ENCODE results near the gene TNFAIP1. TPM values are rescaled to one million over a fixed set of nuclear protein-coding genes. Genes with fewer than 3 reads are reported as not detected.

Gene TNFAIP1
- total RNA-seq, 1 donor from 2014 or later = 59.2 TPM

DNA sequence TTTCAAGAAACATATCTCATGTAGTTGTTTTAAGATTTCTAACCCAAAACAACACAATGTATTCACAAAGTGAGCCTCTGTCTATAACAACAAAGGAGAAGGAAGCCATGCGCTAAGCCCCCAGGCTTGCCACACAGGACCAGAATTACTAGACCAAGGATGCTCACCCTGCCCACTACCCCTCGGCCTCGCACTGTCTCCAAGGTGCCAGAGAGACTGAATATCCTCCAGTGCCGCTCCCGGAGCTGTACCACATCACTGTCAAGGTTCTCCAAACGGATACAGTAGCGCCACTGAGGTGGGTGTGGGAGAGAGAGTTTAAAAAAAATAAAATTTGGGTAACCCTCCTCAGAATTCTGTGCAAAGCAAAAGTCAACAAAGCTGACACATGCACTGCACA lies 14.7 kb downstream of the TNFAIP1 start:
- DNase-seq (ENCODE audit: extremely low spot score, unreplicated experiment) = no peak
- Mint-ChIP-seq H3K27me3 (ENCODE audit: unreplicated experiment) (no peaks in the 10 kb centered on the region), H3K9me3 (ENCODE audit: unreplicated experiment) (no peaks in the 10 kb centered on the region), H3K27ac (ENCODE audit: unreplicated experiment) (no peak overlapping the region), H3K4me1 (ENCODE audit: unreplicated experiment) (peaks cover 21% of the 10 kb centered on the region), H3K36me3 (ENCODE audit: unreplicated experiment) (peaks cover 51% of the 10 kb centered on the region), H3K4me3 (ENCODE audit: unreplicated experiment) (no peak overlapping the region)
- TF ChIP-seq, protein P1, sequence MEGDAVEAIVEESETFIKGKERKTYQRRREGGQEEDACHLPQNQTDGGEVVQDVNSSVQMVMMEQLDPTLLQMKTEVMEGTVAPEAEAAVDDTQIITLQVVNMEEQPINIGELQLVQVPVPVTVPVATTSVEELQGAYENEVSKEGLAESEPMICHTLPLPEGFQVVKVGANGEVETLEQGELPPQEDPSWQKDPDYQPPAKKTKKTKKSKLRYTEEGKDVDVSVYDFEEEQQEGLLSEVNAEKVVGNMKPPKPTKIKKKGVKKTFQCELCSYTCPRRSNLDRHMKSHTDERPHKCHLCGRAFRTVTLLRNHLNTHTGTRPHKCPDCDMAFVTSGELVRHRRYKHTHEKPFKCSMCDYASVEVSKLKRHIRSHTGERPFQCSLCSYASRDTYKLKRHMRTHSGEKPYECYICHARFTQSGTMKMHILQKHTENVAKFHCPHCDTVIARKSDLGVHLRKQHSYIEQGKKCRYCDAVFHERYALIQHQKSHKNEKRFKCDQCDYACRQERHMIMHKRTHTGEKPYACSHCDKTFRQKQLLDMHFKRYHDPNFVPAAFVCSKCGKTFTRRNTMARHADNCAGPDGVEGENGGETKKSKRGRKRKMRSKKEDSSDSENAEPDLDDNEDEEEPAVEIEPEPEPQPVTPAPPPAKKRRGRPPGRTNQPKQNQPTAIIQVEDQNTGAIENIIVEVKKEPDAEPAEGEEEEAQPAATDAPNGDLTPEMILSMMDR (IDR thresholded peaks at IDR 0.05) = no peak

DNA sequence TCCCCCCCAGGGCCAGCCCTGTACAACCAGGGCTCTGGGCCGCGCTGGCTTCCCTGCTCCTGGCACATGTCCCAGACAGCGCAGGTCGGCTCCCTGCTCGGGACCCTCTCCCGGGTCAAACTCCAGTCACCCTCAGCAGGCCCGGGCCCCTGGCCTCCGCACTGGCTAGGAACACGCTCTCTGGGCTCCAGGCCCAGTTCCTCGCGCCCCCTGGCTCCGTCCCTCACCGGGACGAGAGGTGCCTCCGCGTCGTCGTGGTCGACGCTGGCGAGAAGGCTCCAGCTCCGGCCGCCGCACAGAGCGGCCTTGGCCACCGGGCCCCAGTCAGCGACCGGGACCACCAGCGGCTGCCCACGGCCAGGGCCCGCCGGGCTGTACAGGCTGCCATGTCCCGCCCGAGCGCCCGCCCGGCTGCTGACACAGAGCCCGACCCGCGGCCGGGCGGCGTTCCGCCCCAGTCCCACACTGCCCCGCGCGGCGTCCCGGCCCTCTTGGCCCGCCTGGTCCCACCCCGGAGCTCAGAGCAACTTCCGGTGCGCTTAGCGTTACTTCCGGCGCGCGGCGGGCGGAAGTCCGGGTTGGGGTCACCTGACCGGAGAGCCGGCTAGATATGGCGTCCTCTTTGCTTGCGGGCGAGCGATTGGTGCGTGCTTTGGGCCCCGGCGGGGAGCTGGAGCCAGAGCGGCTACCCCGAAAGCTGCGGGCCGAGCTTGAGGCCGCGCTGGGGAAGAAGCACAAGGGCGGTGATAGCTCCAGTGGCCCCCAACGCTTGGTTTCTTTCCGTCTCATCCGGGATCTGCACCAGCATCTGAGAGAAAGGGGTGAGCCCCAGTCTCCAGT lies 21.7 kb downstream of the TNFAIP1 start, which contains the start of gene POLDIP2:
Gene POLDIP2 (minus strand): TSS at position 467 of the 840 bp plus-strand sequence. CDS start 79 bp downstream, at position 388.
- TF ChIP-seq, protein P1 (IDR thresholded peaks at IDR 0.05) = peak; percentile 18
- Mint-ChIP-seq H3K27me3 (ENCODE audit: unreplicated experiment) (no peaks in the 10 kb centered on the region), H3K27ac (ENCODE audit: unreplicated experiment) (peak within 1 kb of the TSS; percentile 90), H3K4me1 (ENCODE audit: unreplicated experiment) (peaks cover 23% of the 10 kb centered on the region), H3K4me3 (ENCODE audit: unreplicated experiment) (peak within 1 kb of the TSS; percentile 95), H3K36me3 (ENCODE audit: unreplicated experiment) (peaks cover 28% of the 10 kb centered on the region), H3K9me3 (ENCODE audit: unreplicated experiment) (no peaks in the 10 kb centered on the region)
- DNase-seq (ENCODE audit: extremely low spot score, unreplicated experiment) = peak; percentile 98

DNA sequence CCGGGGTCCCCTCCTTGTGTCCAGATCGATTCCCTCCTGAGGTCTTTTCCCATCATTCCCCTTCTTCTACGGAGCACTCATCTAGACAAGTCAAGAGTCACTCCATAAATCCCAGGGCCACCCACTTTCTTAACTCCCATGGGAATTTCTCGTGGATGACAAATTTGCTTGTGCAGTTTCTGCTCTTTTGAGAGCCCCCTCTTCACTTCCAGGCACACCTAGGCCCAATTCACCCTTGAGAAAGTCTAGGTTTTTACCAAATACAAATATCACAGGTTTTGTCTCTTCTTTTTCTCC lies 22.3 kb downstream of the TNFAIP1 start:
- DNase-seq (ENCODE audit: extremely low spot score, unreplicated experiment) = no peak
- no peaks in the 10 kb centered on the region for H3K9me3 Mint-ChIP-seq (ENCODE audit: unreplicated experiment)
- peak overlapping the region; percentile 95 for H3K4me3 Mint-ChIP-seq (ENCODE audit: unreplicated experiment)
- TF ChIP-seq, protein P1 (IDR thresholded peaks at IDR 0.05) = no peak
- H3K36me3 Mint-ChIP-seq (ENCODE audit: unreplicated experiment) = peaks cover 28% of the 10 kb centered on the region
- no peaks in the 10 kb centered on the region for H3K27me3 Mint-ChIP-seq (ENCODE audit: unreplicated experiment)
- peaks cover 23% of the 10 kb centered on the region for H3K4me1 Mint-ChIP-seq (ENCODE audit: unreplicated experiment)
- H3K27ac Mint-ChIP-seq (ENCODE audit: unreplicated experiment) = peak overlapping the region; percentile 88

DNA sequence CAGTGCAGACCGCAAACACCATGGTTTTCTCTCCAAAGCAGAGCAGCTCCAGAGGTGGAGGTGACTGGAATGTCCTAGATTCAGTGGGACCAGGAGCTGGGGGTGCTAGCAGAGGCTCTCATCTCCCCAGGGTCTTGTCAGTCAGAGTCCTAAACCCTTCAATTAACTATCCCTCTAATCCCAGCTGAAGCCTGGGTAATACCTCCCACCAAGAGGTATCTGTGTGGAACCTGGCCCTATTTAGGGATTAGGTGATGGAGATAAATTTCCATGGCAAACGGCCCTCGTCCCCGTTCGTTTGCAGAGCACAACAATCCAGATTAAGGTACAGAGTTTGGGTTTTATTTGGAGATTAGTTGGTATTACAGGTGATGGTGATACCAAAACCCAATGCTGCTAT lies 27.6 kb downstream of the TNFAIP1 start:
- peaks cover 12% of the 10 kb centered on the region for H3K36me3 Mint-ChIP-seq (ENCODE audit: unreplicated experiment)

More for the DNA sequence above, 27.6 kb downstream of the TNFAIP1 start:
- no peak overlapping the region for H3K4me3 Mint-ChIP-seq (ENCODE audit: unreplicated experiment)
- no peak for DNase-seq (ENCODE audit: extremely low spot score, unreplicated experiment)
- H3K27me3 Mint-ChIP-seq (ENCODE audit: unreplicated experiment) = no peaks in the 10 kb centered on the region
- no peak overlapping the region for H3K27ac Mint-ChIP-seq (ENCODE audit: unreplicated experiment)
- H3K9me3 Mint-ChIP-seq (ENCODE audit: unreplicated experiment) = no peaks in the 10 kb centered on the region
- TF ChIP-seq, protein P1 (IDR thresholded peaks at IDR 0.05) = no peak
- peaks cover 3% of the 10 kb centered on the region for H3K4me1 Mint-ChIP-seq (ENCODE audit: unreplicated experiment)
